GM12892 (cell line): ENCODE measurements around the gene ACTR1A.

Source experiments
- POLR2A ChIP-seq: IDR thresholded peaks from 2 replicates; pipeline ENCODE4 v1.6.1; 2011; ENCODE audit warnings: low read depth, low read length, control low read depth
- POLR2AphosphoS5 ChIP-seq: IDR thresholded peaks from 2 replicates; pipeline ENCODE4 v1.6.1; 2011; ENCODE audit warnings: low read depth, low read length, control low read depth
- TAF1 ChIP-seq: IDR thresholded peaks from 2 replicates; pipeline ENCODE4 v1.6.1; 2011; ENCODE audit warnings: low read depth, mild to moderate bottlenecking, control low read depth, low read length, borderline replicate concordance

DNA sequence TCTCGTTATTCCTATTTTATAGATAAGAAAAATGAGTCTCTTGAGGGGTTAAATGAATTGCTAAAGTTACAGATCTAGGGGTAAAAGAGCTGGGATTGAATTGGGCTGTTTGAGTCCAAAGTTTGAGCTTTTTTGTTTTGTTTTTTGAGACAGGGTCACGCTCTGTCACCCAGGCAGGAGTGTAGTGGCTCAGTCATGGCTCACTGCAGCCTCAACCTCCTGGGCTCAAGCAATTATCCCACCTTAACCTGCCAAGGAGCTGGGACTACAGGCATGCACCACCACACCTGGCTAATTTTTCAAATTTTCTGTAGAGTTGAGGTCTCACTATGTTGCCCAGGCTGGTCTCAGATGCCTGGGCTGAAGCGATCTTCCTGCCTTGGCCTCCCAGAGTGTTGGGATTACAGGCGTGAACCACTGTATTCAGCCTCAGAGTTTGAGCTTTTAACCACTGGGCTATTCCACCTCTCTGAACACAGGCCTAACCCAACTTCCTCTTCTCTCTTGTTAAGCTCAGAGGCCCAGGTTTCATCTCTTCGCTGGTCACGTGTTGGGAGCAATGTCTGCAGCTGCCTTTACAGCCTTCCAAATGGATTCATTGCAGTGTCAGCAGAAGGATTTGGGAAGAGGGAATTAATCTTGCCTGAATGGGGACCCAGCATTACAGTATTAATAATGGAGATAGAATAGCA, 9.2 kb upstream of the ACTR1A start:
- TF ChIP-seq TAF1 = no peak
- TF ChIP-seq POLR2AphosphoS5 = no peak
- no peak for TF ChIP-seq POLR2A
